PC-9 (cell line): ENCODE data around the gene PDP2. TPM values are rescaled to one million over a fixed set of nuclear protein-coding genes. Genes with fewer than 3 reads are reported as not detected.

Experiments
- BruUV-seq: library from RNA; stranded (reverse); fragments of 400-500 nt; replicated peaks from 2 replicates; lab custom pipeline; 2021; lab: Mats Ljungman, UMichigan
- CTCF ChIA-PET: fragments of 300-600 bp; sonication (Branson Sonifier 250); formaldehyde crosslinking; loops from one replicate; lab custom pipeline; 2022; ENCODE audit warnings: antibody characterized with exemption; lab: Charles Lee
- POLR2A ChIA-PET: fragments of 300-600 bp; sonication (Branson Sonifier 250); formaldehyde crosslinking; loops from one replicate; lab custom pipeline; 2022; ENCODE audit warnings: antibody characterized with exemption; ENCODE audit not compliant: unreplicated experiment; lab: Charles Lee
- DNase-seq, 2 experiments: peaks; one replicate each; pipeline versions ENCODE4 v3.0.0 to v3.0.0-alpha.2; 2015 to 2022; ENCODE audit warnings: mixed read lengths in 1 of 2
- H2AFZ ChIP-seq: fragments of 200-600 bp; sonication (generic); 2 replicates; pipeline ENCODE4 v1.8.1; 2017; ENCODE audit warnings: antibody characterized with exemption
- H3F3A ChIP-seq: fragments of 200-600 bp; sonication (generic); 2 replicates; pipeline ENCODE4 v1.8.1; 2017; ENCODE audit warnings: antibody characterized with exemption, mild to moderate bottlenecking, low read depth; ENCODE audit not compliant: insufficient read depth
- H3K27ac ChIP-seq: fragments of 200-600 bp; sonication (generic); 2 replicates; pipeline ENCODE4 v1.6.1; 2016; ENCODE audit warnings: mixed run types
- H3K27me3 ChIP-seq: fragments of 200-600 bp; sonication (generic); 2 replicates; pipeline ENCODE4 v1.6.1; 2016; ENCODE audit warnings: low read depth, mixed run types; ENCODE audit not compliant: insufficient read depth
- H3K36me3 ChIP-seq: fragments of 200-600 bp; sonication (generic); 2 replicates; pipeline ENCODE4 v1.6.1; 2016; ENCODE audit warnings: low read depth, mixed run types
- H3K4me1 ChIP-seq: fragments of 200-600 bp; sonication (generic); replicated peaks from 2 replicates; pipeline ENCODE4 v1.6.1; 2016; ENCODE audit warnings: mixed run types; ENCODE audit not compliant: insufficient read depth
- H3K4me2 ChIP-seq: fragments of 200-600 bp; sonication (generic); 2 replicates; pipeline ENCODE4 v1.6.1; 2017; ENCODE audit warnings: mixed run types
- H3K4me3 ChIP-seq: fragments of 200-600 bp; sonication (generic); 2 replicates; pipeline ENCODE4 v1.6.1; 2016; ENCODE audit warnings: mixed run types
- H3K79me2 ChIP-seq: fragments of 200-600 bp; sonication (generic); 2 replicates; pipeline ENCODE4 v1.6.1; 2017; ENCODE audit warnings: low read depth, mixed run types
- H3K9me2 ChIP-seq: fragments of 200-600 bp; sonication (generic); 2 replicates; pipeline ENCODE4 v1.8.1; 2017; ENCODE audit warnings: mild to moderate bottlenecking; ENCODE audit not compliant: insufficient read depth
- H3K9me3 ChIP-seq: fragments of 200-600 bp; sonication (generic); 2 replicates; pipeline ENCODE4 v1.8.1; 2016; ENCODE audit warnings: low read depth; ENCODE audit not compliant: insufficient read depth
- H4K20me1 ChIP-seq: fragments of 200-600 bp; sonication (generic); 2 replicates; pipeline ENCODE4 v1.8.1; 2017; ENCODE audit not compliant: insufficient read depth
- EZH2 ChIP-seq: fragments of 200-600 bp; sonication (generic); IDR thresholded peaks from 2 replicates; pipeline ENCODE4 v1.8.0; 2017; ENCODE audit warnings: antibody characterized with exemption, low read depth
- intact Hi-C: fragments of 100-400 bp; cut with micrococcal nuclease; formaldehyde crosslinking; loops from one replicate; pipeline ENCODE4 v1.10.0; 2022; ENCODE audit not compliant: unreplicated experiment
- total RNA-seq: library from RNA; stranded (reverse); gene quantifications from 2 replicates; pipeline ENCODE4 v1.2.3, GENCODE V29; 2021
- TF ChIP-seq, protein P1 (sequence below): fragments of 200-600 bp; sonication (generic); conservative IDR thresholded peaks from 2 replicates; pipeline ENCODE4 v1.6.1; 2017; ENCODE audit warnings: mixed run types, antibody characterized with exemption, mild to moderate bottlenecking, moderate library complexity

The PDP2 gene
- total RNA-seq, 1 experiment from 2014 or later: 21.6 TPM

DNA sequence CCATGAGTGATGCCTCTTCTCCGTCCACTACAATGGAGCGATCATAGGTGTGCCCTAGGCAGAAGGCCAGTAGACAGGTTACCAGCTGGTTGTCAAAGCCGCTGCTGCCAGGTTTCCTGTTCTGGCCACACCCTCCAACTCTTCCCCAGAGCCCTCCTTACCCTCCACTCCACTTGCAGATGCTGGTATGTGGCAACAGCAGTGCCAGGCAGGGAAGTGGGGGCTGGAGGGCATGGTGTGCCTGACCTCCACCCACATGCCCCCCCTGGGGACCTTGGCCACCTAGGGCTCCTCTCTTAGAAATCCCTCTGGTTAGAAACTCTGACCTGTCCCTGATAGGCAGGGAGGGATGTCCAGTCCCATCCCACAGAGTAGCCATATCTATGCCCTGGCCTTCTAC is 43.6 kb downstream of the PDP2 start:
- POLR2A ChIA-PET: no interaction called here
- Histone ChIP-seq H3K36me3 (no peaks in the 10 kb centered on the region), H3K9me3 (no peaks in the 10 kb centered on the region), H3K27ac (no peak overlapping the region), H3K4me3 (no peak overlapping the region), H4K20me1 (no peaks in the 10 kb centered on the region), H3K27me3 (no peaks in the 10 kb centered on the region), H3F3A (peaks cover 16% of the 10 kb centered on the region; the same call in 1 of the 2 replicates), H3K9me2 (no peaks in the 10 kb centered on the region), H3K4me2 (no peak overlapping the region), H3K4me1 (peaks cover 32% of the 10 kb centered on the region), H2AFZ (no peak overlapping the region), H3K79me2 (no peaks in the 10 kb centered on the region)
- intact Hi-C loops: no loop called here
- DNase-seq: no peak
- CTCF ChIA-PET: no interaction called here
- no TSS peak for BruUV-seq
- TF ChIP-seq EZH2: no peak
- TF ChIP-seq, protein P1, sequence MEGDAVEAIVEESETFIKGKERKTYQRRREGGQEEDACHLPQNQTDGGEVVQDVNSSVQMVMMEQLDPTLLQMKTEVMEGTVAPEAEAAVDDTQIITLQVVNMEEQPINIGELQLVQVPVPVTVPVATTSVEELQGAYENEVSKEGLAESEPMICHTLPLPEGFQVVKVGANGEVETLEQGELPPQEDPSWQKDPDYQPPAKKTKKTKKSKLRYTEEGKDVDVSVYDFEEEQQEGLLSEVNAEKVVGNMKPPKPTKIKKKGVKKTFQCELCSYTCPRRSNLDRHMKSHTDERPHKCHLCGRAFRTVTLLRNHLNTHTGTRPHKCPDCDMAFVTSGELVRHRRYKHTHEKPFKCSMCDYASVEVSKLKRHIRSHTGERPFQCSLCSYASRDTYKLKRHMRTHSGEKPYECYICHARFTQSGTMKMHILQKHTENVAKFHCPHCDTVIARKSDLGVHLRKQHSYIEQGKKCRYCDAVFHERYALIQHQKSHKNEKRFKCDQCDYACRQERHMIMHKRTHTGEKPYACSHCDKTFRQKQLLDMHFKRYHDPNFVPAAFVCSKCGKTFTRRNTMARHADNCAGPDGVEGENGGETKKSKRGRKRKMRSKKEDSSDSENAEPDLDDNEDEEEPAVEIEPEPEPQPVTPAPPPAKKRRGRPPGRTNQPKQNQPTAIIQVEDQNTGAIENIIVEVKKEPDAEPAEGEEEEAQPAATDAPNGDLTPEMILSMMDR: no peak

DNA sequence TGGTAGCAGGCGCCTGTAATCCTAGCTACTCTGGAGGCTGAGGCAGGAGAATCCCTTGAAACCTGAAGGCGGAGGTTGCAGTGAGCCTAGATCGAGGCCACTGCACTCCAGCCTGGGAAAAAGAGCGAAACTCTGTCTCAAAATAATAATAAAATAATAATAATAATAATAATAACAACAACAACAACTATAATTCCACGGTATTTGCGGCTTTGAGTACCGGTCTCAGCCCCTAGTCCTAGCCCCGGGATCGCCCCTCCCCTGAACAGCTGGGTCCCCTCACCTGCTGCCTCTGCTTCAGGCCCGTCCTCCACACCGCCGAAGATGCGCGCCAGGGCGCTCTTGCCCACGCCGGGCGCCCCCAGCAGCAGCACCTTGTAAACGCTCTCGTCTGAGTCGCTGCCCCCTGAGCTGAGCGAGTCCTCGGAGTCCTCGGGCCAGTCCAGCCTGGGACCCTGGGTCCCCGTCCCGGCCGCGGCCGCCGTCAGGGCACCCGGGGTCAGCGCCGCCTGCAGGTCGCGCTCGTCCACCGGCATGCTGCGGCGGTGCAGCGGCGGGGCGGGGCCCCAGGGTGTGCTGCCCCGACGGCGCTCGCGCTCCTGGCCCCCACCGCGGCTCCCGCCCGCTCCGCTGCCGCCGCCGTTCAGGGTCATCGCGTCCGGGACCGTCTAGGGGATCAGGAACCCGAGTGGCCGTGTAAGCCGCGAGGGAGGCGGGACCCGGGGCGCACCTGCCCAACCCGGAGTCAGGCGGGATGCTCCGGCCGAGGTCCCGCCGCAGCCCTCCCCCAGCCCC is 44.4 kb downstream of the PDP2 start:
- BruUV-seq: no TSS peak
- intact Hi-C loops: loop anchor here (5.0 kb wide), 1 partner anchor 37 kb away; no protein-coding TSS in a partner anchor
- ChIA-PET POLR2A (no interaction called here), CTCF (no interaction called here)
- Histone ChIP-seq H3K27me3 (no peaks in the 10 kb centered on the region), H3F3A (peaks cover 23% of the 10 kb centered on the region), H3K4me3 (no peak overlapping the region), H3K9me2 (no peaks in the 10 kb centered on the region), H3K4me1 (peaks cover 41% of the 10 kb centered on the region), H3K79me2 (no peaks in the 10 kb centered on the region), H2AFZ (no peak overlapping the region), H3K36me3 (no peaks in the 10 kb centered on the region), H3K4me2 (no peak overlapping the region), H3K27ac (no peak overlapping the region), H4K20me1 (no peaks in the 10 kb centered on the region), H3K9me3 (no peaks in the 10 kb centered on the region)
- no peak for TF ChIP-seq EZH2
- TF ChIP-seq, protein P1: no peak
- DNase-seq: peak in 1 of 2 experiments; percentile 34

DNA sequence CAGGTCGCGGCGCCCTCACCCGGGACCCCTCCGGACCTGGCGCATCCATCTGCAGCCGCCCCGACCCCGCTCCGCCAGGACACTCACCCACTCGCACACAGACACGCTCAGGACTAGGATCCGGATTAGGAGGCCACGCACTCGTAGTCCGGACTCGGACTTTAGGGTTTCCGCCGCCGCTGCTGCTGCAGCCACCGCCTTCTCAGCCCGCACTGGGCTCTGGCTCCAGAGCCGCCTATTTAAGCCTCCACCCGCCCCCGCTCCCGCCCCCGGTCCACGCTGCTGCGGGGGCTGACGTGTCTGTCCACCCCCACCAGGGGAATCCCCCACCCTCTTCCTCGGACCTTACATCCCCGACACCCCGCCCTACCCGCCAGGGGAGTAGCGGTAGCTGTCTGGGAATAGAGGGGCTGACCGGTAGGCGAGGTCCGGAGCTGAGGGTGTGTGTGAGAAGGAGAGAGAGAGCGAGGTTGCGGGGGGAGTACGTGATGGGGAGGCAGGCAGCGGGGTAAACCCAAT is 45.1 kb downstream of the PDP2 start, which contains the start of gene RRAD:
Gene RRAD (minus strand): TSS at position 214 of the 519 bp plus-strand sequence. CDS start 356 bp downstream, outside the sequence.
- no peaks in the 10 kb centered on the region for H3K9me2 ChIP-seq
- peaks cover 28% of the 10 kb centered on the region for H3F3A ChIP-seq
- no peaks in the 10 kb centered on the region for H3K36me3 ChIP-seq
- no peak for DNase-seq
- POLR2A ChIA-PET: no interaction called here
- no peak within 1 kb of the TSS for H2AFZ ChIP-seq
- H3K27me3 ChIP-seq: no peaks in the 10 kb centered on the region
- CTCF ChIA-PET: interaction anchor here (0.6 kb wide), 1 partner anchor 240 kb away, joined by 5 read pairs; no protein-coding TSS in a partner anchor
- intact Hi-C loops: loop anchor here (5.0 kb wide), 1 partner anchor 38 kb away; no protein-coding TSS in a partner anchor
- peaks cover 46% of the 10 kb centered on the region for H3K4me1 ChIP-seq
- no peak within 1 kb of the TSS for H3K27ac ChIP-seq
- H3K4me3 ChIP-seq: no peak within 1 kb of the TSS
- H4K20me1 ChIP-seq: 0 out of 2 replicates have a peak, but pooled peaks cover under 1% of the 10 kb centered on the region
- TF ChIP-seq, protein P1: no peak
- no peak for TF ChIP-seq EZH2
- BruUV-seq: no TSS peak
- no peak within 1 kb of the TSS for H3K4me2 ChIP-seq
- no peaks in the 10 kb centered on the region for H3K79me2 ChIP-seq
- H3K9me3 ChIP-seq: no peaks in the 10 kb centered on the region
